Measurements from ENCODE around the gene B4GALT2. TPM values are rescaled to one million over a fixed set of nuclear protein-coding genes. Genes with fewer than 3 reads are reported as not detected.

B4GALT2 gene
- total and polyA plus RNA-seq, 9 of the 15 experiments (the other 6 are each of a cell fraction or from before 2014, with no cell fraction given) = 1.3 to 86.8 (median 43.8) TPM

GRCh38 chr1:43946236-43947060 is 32.6 kb upstream of the B4GALT2 start, which contains the start of gene IPO13 (continued):
- TF ChIP-seq, protein P1, sequence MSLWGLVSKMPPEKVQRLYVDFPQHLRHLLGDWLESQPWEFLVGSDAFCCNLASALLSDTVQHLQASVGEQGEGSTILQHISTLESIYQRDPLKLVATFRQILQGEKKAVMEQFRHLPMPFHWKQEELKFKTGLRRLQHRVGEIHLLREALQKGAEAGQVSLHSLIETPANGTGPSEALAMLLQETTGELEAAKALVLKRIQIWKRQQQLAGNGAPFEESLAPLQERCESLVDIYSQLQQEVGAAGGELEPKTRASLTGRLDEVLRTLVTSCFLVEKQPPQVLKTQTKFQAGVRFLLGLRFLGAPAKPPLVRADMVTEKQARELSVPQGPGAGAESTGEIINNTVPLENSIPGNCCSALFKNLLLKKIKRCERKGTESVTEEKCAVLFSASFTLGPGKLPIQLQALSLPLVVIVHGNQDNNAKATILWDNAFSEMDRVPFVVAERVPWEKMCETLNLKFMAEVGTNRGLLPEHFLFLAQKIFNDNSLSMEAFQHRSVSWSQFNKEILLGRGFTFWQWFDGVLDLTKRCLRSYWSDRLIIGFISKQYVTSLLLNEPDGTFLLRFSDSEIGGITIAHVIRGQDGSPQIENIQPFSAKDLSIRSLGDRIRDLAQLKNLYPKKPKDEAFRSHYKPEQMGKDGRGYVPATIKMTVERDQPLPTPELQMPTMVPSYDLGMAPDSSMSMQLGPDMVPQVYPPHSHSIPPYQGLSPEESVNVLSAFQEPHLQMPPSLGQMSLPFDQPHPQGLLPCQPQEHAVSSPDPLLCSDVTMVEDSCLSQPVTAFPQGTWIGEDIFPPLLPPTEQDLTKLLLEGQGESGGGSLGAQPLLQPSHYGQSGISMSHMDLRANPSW (CRISPR knock-in tag; IDR thresholded peaks at IDR 0.05) = peak; percentile 65; the same call in 1 of the 2 replicates
- TF ChIP-seq HDAC6 (IDR thresholded peaks at IDR 0.05; ENCODE audit: low read depth, low read length) (no peak), HDAC1 (IDR thresholded peaks at IDR 0.05) (peak in 1 of 2 experiments; percentile 97; a peak in 2 of 4 replicates), ZNF583 (CRISPR knock-in tag; IDR thresholded peaks at IDR 0.05) (no peak), MBD2 (IDR thresholded peaks at IDR 0.05; ENCODE audit: borderline replicate concordance, low read depth) (peak; percentile 77), ZFX (CRISPR knock-in tag; IDR thresholded peaks at IDR 0.05) (peak; percentile 98), ESRRA (IDR thresholded peaks at IDR 0.05; ENCODE audit: borderline replicate concordance, low read depth) (peak; percentile 82), DMBX1 (CRISPR knock-in tag; IDR thresholded peaks at IDR 0.05; ENCODE audit: borderline replicate concordance) (peak; percentile 68), THAP12 (CRISPR knock-in tag; IDR thresholded peaks at IDR 0.05) (peak; percentile 43), JUN (IDR thresholded peaks at IDR 0.05; ENCODE audit: borderline replicate concordance, low read depth, low read length) (peak; percentile 78), JUN (CRISPR knock-in tag; IDR thresholded peaks at IDR 0.05; ENCODE audit: borderline replicate concordance) (peak; percentile 97; the same call in 1 of the 2 replicates), ZNF395 (CRISPR knock-in tag; IDR thresholded peaks at IDR 0.05) (peak; percentile 72), ADNP (tag; IDR thresholded peaks at IDR 0.05) (no peak; the same call in 1 of the 2 replicates), RBM17 (IDR thresholded peaks at IDR 0.05; ENCODE audit: borderline replicate concordance, low read depth, low read length) (no peak), CHD2 (IDR thresholded peaks at IDR 0.05; ENCODE audit: low read depth, low read length) (peak; percentile 35; the same call in 1 of the 2 replicates), SIN3A (IDR thresholded peaks at IDR 0.05; ENCODE audit: borderline replicate concordance in 2 of 2, control insufficient read depth in 1 of 2, low read depth in 2 of 2, low read length in 2 of 2) (peak; percentile 72 to 96), BMI1 (IDR thresholded peaks at IDR 0.05; ENCODE audit: low read length) (no peak), ZNF175 (CRISPR knock-in tag; IDR thresholded peaks at IDR 0.05; ENCODE audit: low read depth) (no peak)
- TF ChIP-seq, protein P2, sequence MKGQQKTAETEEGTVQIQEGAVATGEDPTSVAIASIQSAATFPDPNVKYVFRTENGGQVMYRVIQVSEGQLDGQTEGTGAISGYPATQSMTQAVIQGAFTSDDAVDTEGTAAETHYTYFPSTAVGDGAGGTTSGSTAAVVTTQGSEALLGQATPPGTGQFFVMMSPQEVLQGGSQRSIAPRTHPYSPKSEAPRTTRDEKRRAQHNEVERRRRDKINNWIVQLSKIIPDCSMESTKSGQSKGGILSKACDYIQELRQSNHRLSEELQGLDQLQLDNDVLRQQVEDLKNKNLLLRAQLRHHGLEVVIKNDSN (CRISPR knock-in tag; IDR thresholded peaks at IDR 0.05) = peak; percentile 99

All from K562 (cell line).